Subcutaneous preadipocyte (primary cell): ENCODE results near the gene SPRTN. TPM values are rescaled to one million over a fixed set of nuclear protein-coding genes. Genes with fewer than 3 reads are reported as not detected.

Source experiments
- total RNA-seq: library from RNA; depleted of rRNA; stranded (reverse); fragments of >200 nt; gene quantifications from 2 replicates; pipeline ENCODE4 v1.2.3, GENCODE V29; 2012

Gene SPRTN, protein sequence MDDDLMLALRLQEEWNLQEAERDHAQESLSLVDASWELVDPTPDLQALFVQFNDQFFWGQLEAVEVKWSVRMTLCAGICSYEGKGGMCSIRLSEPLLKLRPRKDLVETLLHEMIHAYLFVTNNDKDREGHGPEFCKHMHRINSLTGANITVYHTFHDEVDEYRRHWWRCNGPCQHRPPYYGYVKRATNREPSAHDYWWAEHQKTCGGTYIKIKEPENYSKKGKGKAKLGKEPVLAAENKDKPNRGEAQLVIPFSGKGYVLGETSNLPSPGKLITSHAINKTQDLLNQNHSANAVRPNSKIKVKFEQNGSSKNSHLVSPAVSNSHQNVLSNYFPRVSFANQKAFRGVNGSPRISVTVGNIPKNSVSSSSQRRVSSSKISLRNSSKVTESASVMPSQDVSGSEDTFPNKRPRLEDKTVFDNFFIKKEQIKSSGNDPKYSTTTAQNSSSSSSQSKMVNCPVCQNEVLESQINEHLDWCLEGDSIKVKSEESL
- total RNA-seq, result 11.0 and 15.1 TPM in 2 replicates

DNA sequence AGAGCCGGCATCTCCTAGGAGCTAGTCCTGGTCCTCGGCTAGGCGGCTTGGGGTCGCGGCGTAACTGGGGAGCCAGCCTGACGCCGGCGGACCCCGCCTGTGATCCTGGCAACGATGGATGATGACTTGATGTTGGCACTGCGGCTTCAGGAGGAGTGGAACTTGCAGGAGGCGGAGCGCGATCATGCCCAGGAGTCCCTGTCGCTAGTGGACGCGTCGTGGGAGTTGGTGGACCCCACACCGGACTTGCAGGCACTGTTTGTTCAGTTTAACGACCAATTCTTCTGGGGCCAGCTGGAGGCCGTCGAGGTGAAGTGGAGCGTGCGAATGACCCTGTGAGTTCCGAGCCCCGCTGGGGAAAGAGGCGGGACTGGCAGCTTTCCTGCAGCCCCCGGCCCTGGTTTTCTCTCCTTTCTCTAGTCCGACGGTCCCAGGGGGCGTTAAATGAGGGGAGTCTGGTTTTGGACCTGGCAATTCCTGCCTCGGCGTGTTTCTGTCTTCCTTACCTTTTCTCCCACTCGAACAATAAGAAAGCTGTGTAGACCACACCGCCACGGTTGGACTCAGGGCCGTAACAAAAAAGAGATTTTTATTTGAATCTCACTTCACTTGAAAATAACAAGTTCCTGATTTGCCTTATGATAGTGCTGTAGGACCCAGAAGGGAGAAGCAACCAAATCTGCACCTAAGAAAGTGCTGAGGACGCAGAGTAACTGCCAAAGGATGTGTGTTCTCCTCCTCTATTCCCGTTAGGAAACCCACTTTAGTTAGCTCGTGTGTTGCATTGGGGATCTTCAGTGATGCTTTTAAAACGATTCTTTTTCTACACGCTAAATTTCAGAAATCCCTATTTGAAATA, at the start of gene SPRTN:
Gene SPRTN (plus strand): TSS at position 24 of the 859 bp plus-strand sequence. CDS start 91 bp downstream, at position 115.

GRCh38 chr1:231337472-231338269, 422 bp upstream of the SPRTN start, which contains the start of gene EXOC8:
EXOC8 (minus strand) TSS chr1:231337852; CDS start chr1:231337745, 107 bp downstream.

Other genes starting within 250 kb of the SPRTN start
- gene TRIM67, start 176.2 kb upstream of the SPRTN start, total RNA-seq, result under 0.01 TPM in 1 of 2 replicates, not detected in the other
- 41.5 and 51.8 TPM in 2 replicates for gene GNPAT, start 97.1 kb upstream of the SPRTN start, total RNA-seq
- 10.3 and 15.6 TPM in 2 replicates for gene EXOC8, start 441 bp upstream of the SPRTN start, total RNA-seq
- 28.3 and 44.0 TPM in 2 replicates for gene EGLN1, start 84.0 kb downstream of the SPRTN start, total RNA-seq
- gene TSNAX, start 190.4 kb downstream of the SPRTN start, total RNA-seq, result 28.3 and 37.7 TPM in 2 replicates